Peyer's patch (tissue), 4 donors: ENCODE measurements around the gene SETMAR. TPM values are rescaled to one million over a fixed set of nuclear protein-coding genes. Genes with fewer than 3 reads are reported as not detected.

Experiments used
- DNase-seq, 3 donors: peaks; one replicate each; pipeline ENCODE4 v3.0.0-alpha.2; 2017 to 2019
- H3K27ac ChIP-seq, 4 donors: fragments of 200-600 bp; sonication (generic); one replicate each; pipeline ENCODE4 v1.5.1; 2016 to 2019
- H3K27me3 ChIP-seq, 2 donors: fragments of 200-600 bp; sonication (generic); one replicate each; pipeline ENCODE4 v1.5.1; 2019
- H3K36me3 ChIP-seq, 3 donors: fragments of 200-600 bp; sonication (generic); one replicate each; pipeline ENCODE4 v1.5.1; 2016 to 2019
- H3K4me1 ChIP-seq, 4 donors: fragments of 200-600 bp; sonication (generic); one replicate each; pipeline ENCODE4 v1.5.1; 2016 to 2019
- H3K4me3 ChIP-seq, 4 donors: fragments of 200-600 bp; sonication (generic); 1 replicate in 3 of 4; 2 replicates in 1 of 4; pipeline ENCODE4 v1.5.1; 2016 to 2019; ENCODE audit warnings: mild to moderate bottlenecking in 1 of 4
- H3K9me3 ChIP-seq, 4 donors: fragments of 200-600 bp; sonication (generic); one replicate each; pipeline ENCODE4 v1.5.1; 2016 to 2019; ENCODE audit warnings: mild to moderate bottlenecking in 1 of 4
- CTCF ChIP-seq, 6 experiments: fragments of 450-650 bp in 4 of 6; fragments of 200-600 bp in 2 of 6; sonication (generic) in 1 of 6; IDR thresholded peaks; one replicate each; pipeline ENCODE4 v1.5.1; 2017 to 2019; ENCODE audit warnings: antibody characterized with exemption in 6 of 6, mild to moderate bottlenecking in 3 of 6, moderate library complexity in 1 of 6
- POLR2A ChIP-seq, 2 donors: fragments of 450-650 bp; IDR thresholded peaks; one replicate each; pipeline ENCODE4 v1.5.1; 2017; ENCODE audit warnings: antibody characterized with exemption in 2 of 2, mild to moderate bottlenecking in 2 of 2, moderate library complexity in 2 of 2
- total RNA-seq, 4 donors: library from RNA; depleted of rRNA; stranded (reverse); fragments of >200 nt; gene quantifications; one replicate each; pipeline ENCODE4 v1.1.0, GENCODE V29; 2016

The SETMAR gene
- total RNA-seq, 4 donors from 2014 or later = 5.6 to 28.9 (median 16.2) TPM

GRCh38 chr3:4341336-4341675 lies 38.1 kb downstream of the SETMAR start:
- Histone ChIP-seq H3K27me3 (no peaks in the 10 kb centered on the region), H3K36me3 (no peaks in the 10 kb centered on the region), H3K27ac (no peak overlapping the region), H3K4me1 (no peaks in the 10 kb centered on the region), H3K4me3 (no peak overlapping the region), H3K9me3 (no peaks in the 10 kb centered on the region)
- DNase-seq = no peak
- no peak for TF ChIP-seq POLR2A (IDR thresholded peaks at IDR 0.05)
- no peak for TF ChIP-seq CTCF (IDR thresholded peaks at IDR 0.05)

GRCh38 chr3:4343258-4343657 lies 40.1 kb downstream of the SETMAR start:
- Histone ChIP-seq H3K36me3 (no peaks in the 10 kb centered on the region), H3K27me3 (no peaks in the 10 kb centered on the region), H3K4me3 (no peak overlapping the region), H3K9me3 (no peaks in the 10 kb centered on the region), H3K27ac (no peak overlapping the region), H3K4me1 (no peaks in the 10 kb centered on the region)
- no peak for DNase-seq
- no peak for TF ChIP-seq POLR2A (IDR thresholded peaks at IDR 0.05)
- TF ChIP-seq CTCF (IDR thresholded peaks at IDR 0.05) = no peak

- TF ChIP-seq POLR2A (IDR thresholded peaks at IDR 0.05) = no peak
- TF ChIP-seq CTCF (IDR thresholded peaks at IDR 0.05) = peak; percentile 58 to 83 (median 82)
- peak overlapping the region in 3 of 4 donors; percentile 12 to 35 (median 26) for H3K4me3 ChIP-seq
Measured at GRCh38 chr3:4350789-4351163, 47.6 kb downstream of the SETMAR start.

GRCh38 chr3:4351164-4351855 lies 48.1 kb downstream of the SETMAR start:
- Histone ChIP-seq H3K27ac (peak overlapping the region; percentile 36 to 51 (median 45)), H3K27me3 (no peaks in the 10 kb centered on the region), H3K36me3 (no peaks in the 10 kb centered on the region), H3K4me3 (peak overlapping the region; percentile 6 to 35 (median 19)), H3K9me3 (no peaks in the 10 kb centered on the region), H3K4me1 (peaks cover 0 to 7% (median 0%) of the 10 kb centered on the region in 4 donors)
- no peak for TF ChIP-seq CTCF (IDR thresholded peaks at IDR 0.05)
- no peak for TF ChIP-seq POLR2A (IDR thresholded peaks at IDR 0.05)
- DNase-seq = no peak

More at GRCh38 chr3:4350789-4351163, 47.6 kb downstream of the SETMAR start:
- DNase-seq = peak in 2 of 3 donors; percentile 38 to 80
- Histone ChIP-seq H3K27ac (peak overlapping the region in 2 of 4 donors; percentile 36 to 41), H3K36me3 (no peaks in the 10 kb centered on the region), H3K4me1 (peaks cover 0 to 2% (median 0%) of the 10 kb centered on the region in 4 donors), H3K9me3 (no peaks in the 10 kb centered on the region), H3K27me3 (no peaks in the 10 kb centered on the region)

GRCh38 chr3:4351872-4352271 lies 48.7 kb downstream of the SETMAR start:
- Histone ChIP-seq H3K4me3 (no peak overlapping the region), H3K27me3 (no peaks in the 10 kb centered on the region), H3K9me3 (no peaks in the 10 kb centered on the region), H3K27ac (no peak overlapping the region), H3K4me1 (peaks cover 0 to 13% (median 0%) of the 10 kb centered on the region in 4 donors), H3K36me3 (no peaks in the 10 kb centered on the region)
- no peak for DNase-seq
- TF ChIP-seq POLR2A (IDR thresholded peaks at IDR 0.05) (no peak), CTCF (IDR thresholded peaks at IDR 0.05) (no peak)
